ENCODE data around the gene CPNE6.

Gene CPNE6

GRCh38 chr14:24116128-24116814 lies 44.9 kb downstream of the CPNE6 start:
- Histone ChIP-seq H3K27me3 (replicated peaks; ENCODE audit: control insufficient read depth, insufficient read depth, low read length) (no peaks in the 10 kb centered on the region), H3K9me3 (ENCODE audit: control insufficient read depth, low read length) (no peaks in the 10 kb centered on the region), H3K9ac (ENCODE audit: low read length) (no peak overlapping the region), H3K4me3 (ENCODE audit: low read length) (peak overlapping the region; percentile 87), H3K4me1 (ENCODE audit: control insufficient read depth, insufficient read depth, low read length) (peaks cover 15% of the 10 kb centered on the region), H3K36me3 (ENCODE audit: control insufficient read depth, insufficient read depth, low read length, severe bottlenecking) (peaks cover 38% of the 10 kb centered on the region)
- DNase-seq (ENCODE audit: low read depth), result no peak

- Histone ChIP-seq H3K36me3 (ENCODE audit: control insufficient read depth, insufficient read depth, low read length, severe bottlenecking) (peaks cover 45% of the 10 kb centered on the region), H3K27me3 (replicated peaks; ENCODE audit: control insufficient read depth, insufficient read depth, low read length) (no peaks in the 10 kb centered on the region), H3K9ac (ENCODE audit: low read length) (no peak overlapping the region), H3K9me3 (ENCODE audit: control insufficient read depth, low read length) (no peaks in the 10 kb centered on the region), H3K4me3 (ENCODE audit: low read length) (no peak overlapping the region), H3K4me1 (ENCODE audit: control insufficient read depth, insufficient read depth, low read length) (peaks cover 15% of the 10 kb centered on the region)
- no peak for DNase-seq (ENCODE audit: low read depth)
Observed at GRCh38 chr14:24117179-24117578, 45.8 kb downstream of the CPNE6 start.

GRCh38 chr14:24119691-24120090 lies 48.3 kb downstream of the CPNE6 start:
- no peak overlapping the region for H3K4me3 ChIP-seq (ENCODE audit: low read length)
- peaks cover 10% of the 10 kb centered on the region for H3K4me1 ChIP-seq (ENCODE audit: control insufficient read depth, insufficient read depth, low read length)
- no peak overlapping the region for H3K9ac ChIP-seq (ENCODE audit: low read length)
- H3K9me3 ChIP-seq (ENCODE audit: control insufficient read depth, low read length), result no peaks in the 10 kb centered on the region
- no peaks in the 10 kb centered on the region for H3K27me3 ChIP-seq (replicated peaks; ENCODE audit: control insufficient read depth, insufficient read depth, low read length)
- DNase-seq (ENCODE audit: low read depth), result no peak
- H3K36me3 ChIP-seq (ENCODE audit: control insufficient read depth, insufficient read depth, low read length, severe bottlenecking), result peaks cover 57% of the 10 kb centered on the region

- Histone ChIP-seq H3K27me3 (replicated peaks; ENCODE audit: control insufficient read depth, insufficient read depth, low read length) (no peaks in the 10 kb centered on the region), H3K9me3 (ENCODE audit: control insufficient read depth, low read length) (no peaks in the 10 kb centered on the region), H3K36me3 (ENCODE audit: control insufficient read depth, insufficient read depth, low read length, severe bottlenecking) (peaks cover 57% of the 10 kb centered on the region), H3K9ac (ENCODE audit: low read length) (no peak overlapping the region), H3K4me1 (ENCODE audit: control insufficient read depth, insufficient read depth, low read length) (peaks cover under 1% of the 10 kb centered on the region), H3K4me3 (ENCODE audit: low read length) (no peak overlapping the region)
- no peak for DNase-seq (ENCODE audit: low read depth)
Observed at GRCh38 chr14:24121210-24121609, 49.8 kb downstream of the CPNE6 start.

- no peaks in the 10 kb centered on the region for H3K9me3 ChIP-seq (ENCODE audit: control insufficient read depth, low read length)
- no peak overlapping the region for H3K4me3 ChIP-seq (ENCODE audit: low read length)
- no peak overlapping the region for H3K9ac ChIP-seq (ENCODE audit: low read length)
- H3K27me3 ChIP-seq (replicated peaks; ENCODE audit: control insufficient read depth, insufficient read depth, low read length), result no peaks in the 10 kb centered on the region
- peaks cover 53% of the 10 kb centered on the region for H3K36me3 ChIP-seq (ENCODE audit: control insufficient read depth, insufficient read depth, low read length, severe bottlenecking)
- no peaks in the 10 kb centered on the region for H3K4me1 ChIP-seq (ENCODE audit: control insufficient read depth, insufficient read depth, low read length)
- DNase-seq (ENCODE audit: low read depth), result no peak
Observed at GRCh38 chr14:24122416-24122815, 51.1 kb downstream of the CPNE6 start.

GRCh38 chr14:24122898-24123297 lies 51.5 kb downstream of the CPNE6 start:
- DNase-seq (ENCODE audit: low read depth), result no peak
- H3K9ac ChIP-seq (ENCODE audit: low read length), result no peak overlapping the region
- peaks cover 48% of the 10 kb centered on the region for H3K36me3 ChIP-seq (ENCODE audit: control insufficient read depth, insufficient read depth, low read length, severe bottlenecking)
- no peaks in the 10 kb centered on the region for H3K27me3 ChIP-seq (replicated peaks; ENCODE audit: control insufficient read depth, insufficient read depth, low read length)
- H3K9me3 ChIP-seq (ENCODE audit: control insufficient read depth, low read length), result no peaks in the 10 kb centered on the region
- no peak overlapping the region for H3K4me3 ChIP-seq (ENCODE audit: low read length)
- no peaks in the 10 kb centered on the region for H3K4me1 ChIP-seq (ENCODE audit: control insufficient read depth, insufficient read depth, low read length)

GRCh38 chr14:24123424-24124417 lies 52.4 kb downstream of the CPNE6 start:
- Histone ChIP-seq H3K9ac (ENCODE audit: low read length) (no peak overlapping the region), H3K9me3 (ENCODE audit: control insufficient read depth, low read length) (no peaks in the 10 kb centered on the region), H3K4me3 (ENCODE audit: low read length) (no peak overlapping the region), H3K36me3 (ENCODE audit: control insufficient read depth, insufficient read depth, low read length, severe bottlenecking) (peaks cover 40% of the 10 kb centered on the region), H3K4me1 (ENCODE audit: control insufficient read depth, insufficient read depth, low read length) (no peaks in the 10 kb centered on the region), H3K27me3 (replicated peaks; ENCODE audit: control insufficient read depth, insufficient read depth, low read length) (no peaks in the 10 kb centered on the region)
- no peak for DNase-seq (ENCODE audit: low read depth)

- H3K4me1 ChIP-seq (ENCODE audit: control insufficient read depth, insufficient read depth, low read length), result no peaks in the 10 kb centered on the region
- H3K4me3 ChIP-seq (ENCODE audit: low read length), result no peak overlapping the region
- DNase-seq (ENCODE audit: low read depth), result no peak
- H3K36me3 ChIP-seq (ENCODE audit: control insufficient read depth, insufficient read depth, low read length, severe bottlenecking), result peaks cover 12% of the 10 kb centered on the region
- no peak overlapping the region for H3K9ac ChIP-seq (ENCODE audit: low read length)
- H3K9me3 ChIP-seq (ENCODE audit: control insufficient read depth, low read length), result no peaks in the 10 kb centered on the region
- no peaks in the 10 kb centered on the region for H3K27me3 ChIP-seq (replicated peaks; ENCODE audit: control insufficient read depth, insufficient read depth, low read length)
Observed at GRCh38 chr14:24126939-24127338, 55.6 kb downstream of the CPNE6 start.

- no peaks in the 10 kb centered on the region for H3K9me3 ChIP-seq (ENCODE audit: control insufficient read depth, low read length)
- H3K36me3 ChIP-seq (ENCODE audit: control insufficient read depth, insufficient read depth, low read length, severe bottlenecking), result peaks cover 8% of the 10 kb centered on the region
- no peak for DNase-seq (ENCODE audit: low read depth)
- no peak overlapping the region for H3K4me3 ChIP-seq (ENCODE audit: low read length)
- no peaks in the 10 kb centered on the region for H3K4me1 ChIP-seq (ENCODE audit: control insufficient read depth, insufficient read depth, low read length)
- no peak overlapping the region for H3K9ac ChIP-seq (ENCODE audit: low read length)
- H3K27me3 ChIP-seq (replicated peaks; ENCODE audit: control insufficient read depth, insufficient read depth, low read length), result no peaks in the 10 kb centered on the region
Observed at GRCh38 chr14:24127673-24128072, 56.3 kb downstream of the CPNE6 start.
